ENCODE measurements around the gene OMP.

The OMP gene

GRCh38 chr11:77074205-77074604 lies 28.4 kb upstream of the OMP start:
- H3K4me3 ChIP-seq (ENCODE audit: low read depth, low read length): no peak overlapping the region
- no peak for DNase-seq (ENCODE audit: low read depth)
- no peak for TF ChIP-seq CTCF (IDR thresholded peaks at IDR 0.05; ENCODE audit: low read depth, low read length, missing control alignments)

GRCh38 chr11:77074626-77075221 lies 27.9 kb upstream of the OMP start:
- H3K4me3 ChIP-seq (ENCODE audit: low read depth, low read length): no peak overlapping the region
- no peak for TF ChIP-seq CTCF (IDR thresholded peaks at IDR 0.05; ENCODE audit: low read depth, low read length, missing control alignments)
- no peak for DNase-seq (ENCODE audit: low read depth)

GRCh38 chr11:77075425-77075905 lies 27.2 kb upstream of the OMP start:
- TF ChIP-seq CTCF (IDR thresholded peaks at IDR 0.05; ENCODE audit: low read depth, low read length, missing control alignments): no peak
- no peak for DNase-seq (ENCODE audit: low read depth)
- H3K4me3 ChIP-seq (ENCODE audit: low read depth, low read length): no peak overlapping the region

GRCh38 chr11:77079666-77080065 lies 23.0 kb upstream of the OMP start:
- no peak for TF ChIP-seq CTCF (IDR thresholded peaks at IDR 0.05; ENCODE audit: low read depth, low read length, missing control alignments)

GRCh38 chr11:77080643-77081210 lies 21.9 kb upstream of the OMP start:
- H3K4me3 ChIP-seq (ENCODE audit: low read depth, low read length): no peak overlapping the region
- TF ChIP-seq CTCF (IDR thresholded peaks at IDR 0.05; ENCODE audit: low read depth, low read length, missing control alignments): no peak
- no peak for DNase-seq (ENCODE audit: low read depth)

More at GRCh38 chr11:77079666-77080065, 23.0 kb upstream of the OMP start:
- DNase-seq (ENCODE audit: low read depth): no peak
- no peak overlapping the region for H3K4me3 ChIP-seq (ENCODE audit: low read depth, low read length)

GRCh38 chr11:77081381-77081851 lies 21.2 kb upstream of the OMP start:
- no peak overlapping the region for H3K4me3 ChIP-seq (ENCODE audit: low read depth, low read length)
- DNase-seq (ENCODE audit: low read depth): no peak
- TF ChIP-seq CTCF (IDR thresholded peaks at IDR 0.05; ENCODE audit: low read depth, low read length, missing control alignments): no peak
